ENCODE measurements around the gene PLCG2. TPM values are rescaled to one million over a fixed set of nuclear protein-coding genes. Genes with fewer than 3 reads are reported as not detected.

Gene PLCG2
- total and polyA plus RNA-seq, 8 donors = 5.1 to 48.7 (median 9.4) TPM

DNA sequence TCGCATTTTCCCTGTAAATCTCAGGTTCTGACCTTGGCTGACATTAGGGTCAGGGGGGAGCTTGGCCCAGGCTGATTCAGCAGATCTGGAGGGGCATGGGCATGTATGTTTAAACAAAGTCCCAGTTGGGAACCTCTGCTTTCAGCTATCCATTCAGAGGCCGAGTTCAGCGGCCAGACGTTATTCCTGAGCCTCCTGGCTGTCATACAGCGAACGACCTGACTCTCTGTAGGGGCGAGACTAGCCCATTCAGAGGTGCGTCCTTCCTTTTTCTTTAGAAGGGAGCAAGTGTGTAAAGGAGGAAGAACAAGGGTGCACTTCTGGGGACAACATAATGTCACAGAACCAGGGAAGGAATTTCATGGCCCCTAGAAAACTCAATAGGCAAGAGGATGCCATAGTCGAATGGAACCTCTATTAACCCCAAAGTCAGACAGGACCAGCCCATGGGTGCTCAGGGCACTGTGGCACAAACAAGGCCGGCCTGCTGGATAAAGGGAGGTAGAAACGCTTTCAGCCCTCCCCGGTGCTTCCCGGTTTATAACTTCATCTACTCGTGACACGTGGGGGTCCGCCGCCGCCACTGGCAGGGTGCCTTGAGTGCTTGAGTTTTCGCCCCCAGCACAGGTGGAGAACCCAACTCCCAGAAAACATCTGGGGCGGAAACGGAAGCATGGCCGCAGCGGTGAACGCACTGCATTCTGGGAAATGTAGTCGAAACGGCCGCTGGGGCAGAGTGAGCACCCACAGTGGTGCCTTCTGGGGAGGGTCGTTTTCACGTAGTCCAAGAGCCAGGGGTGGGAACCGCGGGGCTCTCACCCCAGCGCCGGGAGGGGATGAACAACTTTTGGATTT, 33.2 kb upstream of the PLCG2 start:
- H3K4me3 ChIP-seq = peak overlapping the region; percentile 18 to 40
- DNase-seq (peak; percentile 52 to 91 (median 72)), ATAC-seq (peak; percentile 94)
- no peaks in the 10 kb centered on the region for H3K9me3 ChIP-seq
- peak overlapping the region in 1 of 2 donors; percentile 68 for H3K27ac ChIP-seq
- TF ChIP-seq, protein P1, sequence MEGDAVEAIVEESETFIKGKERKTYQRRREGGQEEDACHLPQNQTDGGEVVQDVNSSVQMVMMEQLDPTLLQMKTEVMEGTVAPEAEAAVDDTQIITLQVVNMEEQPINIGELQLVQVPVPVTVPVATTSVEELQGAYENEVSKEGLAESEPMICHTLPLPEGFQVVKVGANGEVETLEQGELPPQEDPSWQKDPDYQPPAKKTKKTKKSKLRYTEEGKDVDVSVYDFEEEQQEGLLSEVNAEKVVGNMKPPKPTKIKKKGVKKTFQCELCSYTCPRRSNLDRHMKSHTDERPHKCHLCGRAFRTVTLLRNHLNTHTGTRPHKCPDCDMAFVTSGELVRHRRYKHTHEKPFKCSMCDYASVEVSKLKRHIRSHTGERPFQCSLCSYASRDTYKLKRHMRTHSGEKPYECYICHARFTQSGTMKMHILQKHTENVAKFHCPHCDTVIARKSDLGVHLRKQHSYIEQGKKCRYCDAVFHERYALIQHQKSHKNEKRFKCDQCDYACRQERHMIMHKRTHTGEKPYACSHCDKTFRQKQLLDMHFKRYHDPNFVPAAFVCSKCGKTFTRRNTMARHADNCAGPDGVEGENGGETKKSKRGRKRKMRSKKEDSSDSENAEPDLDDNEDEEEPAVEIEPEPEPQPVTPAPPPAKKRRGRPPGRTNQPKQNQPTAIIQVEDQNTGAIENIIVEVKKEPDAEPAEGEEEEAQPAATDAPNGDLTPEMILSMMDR (IDR thresholded peaks at IDR 0.05) = no peak
- intact Hi-C loops (cut with DNase I) = no loop called here
- peaks cover 0 to 15% of the 10 kb centered on the region in 2 donors for H3K4me1 ChIP-seq
- no peaks in the 10 kb centered on the region for H3K27me3 ChIP-seq
- H3K36me3 ChIP-seq = no peaks in the 10 kb centered on the region

DNA sequence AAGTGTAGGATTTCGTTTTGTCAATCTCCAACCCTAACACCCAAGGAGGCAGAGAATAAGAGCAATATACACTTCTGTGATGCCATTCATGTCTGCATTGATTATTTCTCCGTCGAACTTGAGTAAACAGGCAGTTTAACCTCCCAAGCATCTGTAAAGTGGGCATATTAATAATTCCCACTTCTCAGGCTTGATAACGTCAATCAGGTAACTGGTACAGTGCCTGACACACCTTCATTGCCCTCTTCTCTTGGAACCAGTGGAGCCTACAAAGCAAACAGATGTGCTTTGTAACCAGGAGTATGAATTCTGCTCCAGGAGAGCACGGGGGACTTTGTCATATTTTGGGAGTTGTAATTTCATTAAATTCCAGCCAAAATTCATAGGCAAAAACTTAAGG, 32.5 kb upstream of the PLCG2 start:
- Histone ChIP-seq H3K4me3 (peak overlapping the region; percentile 18 to 40), H3K27me3 (no peaks in the 10 kb centered on the region), H3K27ac (no peak overlapping the region), H3K36me3 (no peaks in the 10 kb centered on the region), H3K9me3 (no peaks in the 10 kb centered on the region), H3K4me1 (peaks cover 0 to 17% of the 10 kb centered on the region in 2 donors)
- TF ChIP-seq, protein P1 (IDR thresholded peaks at IDR 0.05) = no peak
- intact Hi-C loops (cut with DNase I) = no loop called here
- no peak for ATAC-seq
- DNase-seq = no peak

DNA sequence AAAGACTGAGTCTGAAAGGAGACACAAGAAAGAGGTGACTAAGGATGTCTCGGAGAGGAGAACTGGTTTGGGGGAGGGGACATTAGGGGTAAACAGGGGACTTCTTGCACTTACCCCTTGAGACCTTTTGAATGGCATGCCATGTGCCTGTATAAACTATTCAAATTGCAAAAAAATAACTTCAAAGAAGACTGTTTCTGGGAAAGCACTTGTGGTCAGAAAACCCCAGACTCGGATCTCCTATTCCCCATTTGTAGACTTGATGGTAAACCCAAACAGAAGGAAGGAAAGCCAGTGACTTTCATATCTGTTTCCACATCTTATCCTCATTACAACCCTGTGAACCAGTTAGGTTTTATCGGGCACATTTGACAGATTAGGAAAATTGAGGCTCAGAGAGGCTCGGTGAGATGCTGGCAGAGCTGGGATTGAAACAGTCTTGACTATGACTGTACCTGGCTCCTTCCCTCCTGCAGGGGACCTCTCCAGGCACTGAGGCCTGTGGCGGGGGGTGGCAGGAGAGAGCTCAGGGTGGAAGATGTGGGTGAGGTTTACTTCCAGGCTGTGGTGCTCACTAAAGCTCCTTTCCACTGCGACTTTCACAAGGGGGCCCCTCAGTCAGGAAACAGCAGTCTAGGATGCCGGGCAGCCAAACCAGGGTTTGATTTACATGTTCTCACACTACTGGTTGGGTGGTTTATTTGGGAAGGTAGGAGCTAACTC, 30.5 kb upstream of the PLCG2 start:
- Histone ChIP-seq H3K4me3 (no peak overlapping the region), H3K36me3 (no peaks in the 10 kb centered on the region), H3K9me3 (no peaks in the 10 kb centered on the region), H3K27ac (no peak overlapping the region), H3K4me1 (peaks cover 5 to 33% of the 10 kb centered on the region in 2 donors), H3K27me3 (no peaks in the 10 kb centered on the region)
- intact Hi-C loops (cut with DNase I) = no loop called here
- DNase-seq (no peak), ATAC-seq (no peak)
- TF ChIP-seq, protein P1 (IDR thresholded peaks at IDR 0.05) = no peak

DNA sequence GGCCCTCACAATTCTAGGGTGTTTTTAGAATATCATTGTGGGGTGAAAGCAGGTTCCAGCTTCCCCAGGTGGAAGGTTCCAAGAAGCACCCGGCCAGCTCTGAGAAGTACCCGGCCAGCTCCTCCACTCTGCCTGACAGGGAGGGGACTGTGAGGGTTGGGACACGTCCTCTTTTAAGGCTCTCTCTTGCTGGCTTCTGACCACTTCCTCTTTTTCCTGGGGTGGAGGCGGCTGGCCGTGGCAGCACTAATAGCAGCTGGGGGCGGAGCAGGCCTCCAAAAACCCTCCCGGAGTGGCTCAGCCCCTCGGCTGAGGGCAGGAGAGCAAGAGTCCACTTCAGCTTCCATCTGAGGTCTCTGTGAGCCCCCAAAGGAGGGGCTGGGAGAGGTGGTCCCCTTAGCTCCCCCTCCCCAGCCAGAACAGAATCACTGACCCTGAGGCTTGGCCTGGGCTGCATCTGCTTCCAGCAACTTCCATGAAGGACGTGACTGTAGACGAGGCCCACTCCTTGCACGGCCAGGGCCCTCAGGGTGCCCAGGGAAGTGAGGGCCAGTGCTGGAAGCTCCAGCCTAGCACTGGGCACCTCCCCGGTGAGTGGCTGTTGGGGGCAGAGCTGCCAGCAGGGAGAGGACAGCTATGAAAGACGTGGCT, 26.7 kb upstream of the PLCG2 start:
- Histone ChIP-seq H3K4me3 (no peak overlapping the region), H3K27ac (peak overlapping the region; percentile 73 to 87)
- peak in 3 of 4 donors; percentile 19 to 93 (median 87) for DNase-seq

More for the DNA sequence above, 26.7 kb upstream of the PLCG2 start:
- H3K27me3 ChIP-seq = no peaks in the 10 kb centered on the region
- peak; percentile 91 for ATAC-seq
- no peaks in the 10 kb centered on the region for H3K36me3 ChIP-seq
- intact Hi-C loops (cut with DNase I) = no loop called here
- peaks cover 5 to 45% of the 10 kb centered on the region in 2 donors for H3K4me1 ChIP-seq
- TF ChIP-seq, protein P1 (IDR thresholded peaks at IDR 0.05) = no peak
- H3K9me3 ChIP-seq = no peaks in the 10 kb centered on the region

All from left lung (tissue), 10 donors.